ENCODE measurements around the gene TNRC6C.
"Not testable (repeated sequence)": the region's sequence is repeated elsewhere in the genome, so short reads cannot be mapped to it uniquely, and the experiment has no call there.

TNRC6C gene

GRCh38 chr17:77974396-77974795, 15.9 kb downstream of the TNRC6C start:
- TF ChIP-seq CTCF (IDR thresholded peaks at IDR 0.05; ENCODE audit: low read depth, low read length), result no peak
- no peak overlapping the region for H3K4me3 ChIP-seq (ENCODE audit: low read depth, low read length)
- DNase-seq (ENCODE audit: low read depth, low spot score), result no peak
- in situ Hi-C loops (cut with HindIII; ENCODE audit: low sequenced_read_pairs), result no loop called here

GRCh38 chr17:77982430-77982829, 23.9 kb downstream of the TNRC6C start:
- H3K4me3 ChIP-seq (ENCODE audit: low read depth, low read length); in situ Hi-C loops (cut with HindIII; ENCODE audit: low sequenced_read_pairs); DNase-seq (ENCODE audit: low read depth, low spot score): not testable (repeated sequence)

- DNase-seq (ENCODE audit: low read depth, low spot score), result no peak
- TF ChIP-seq CTCF (IDR thresholded peaks at IDR 0.05; ENCODE audit: low read depth, low read length), result no peak
- in situ Hi-C loops (cut with HindIII; ENCODE audit: low sequenced_read_pairs), result no loop called here
- H3K4me3 ChIP-seq (ENCODE audit: low read depth, low read length), result no peak overlapping the region
These were observed 31.8 kb downstream of the TNRC6C start for GRCh38 chr17:77990301-77990700.

- DNase-seq (ENCODE audit: low read depth, low spot score); H3K4me3 ChIP-seq (ENCODE audit: low read depth, low read length); in situ Hi-C loops (cut with HindIII; ENCODE audit: low sequenced_read_pairs): not testable (repeated sequence)
These were observed 35.2 kb downstream of the TNRC6C start for GRCh38 chr17:77993735-77994134.

GRCh38 chr17:77995146-77995852, 36.8 kb downstream of the TNRC6C start:
- no peak for DNase-seq (ENCODE audit: low read depth, low spot score)
- TF ChIP-seq CTCF (IDR thresholded peaks at IDR 0.05; ENCODE audit: low read depth, low read length), result no peak
- H3K4me3 ChIP-seq (ENCODE audit: low read depth, low read length), result no peak overlapping the region
- in situ Hi-C loops (cut with HindIII; ENCODE audit: low sequenced_read_pairs), result no loop called here

- in situ Hi-C loops (cut with HindIII; ENCODE audit: low sequenced_read_pairs), result no loop called here
- TF ChIP-seq CTCF (IDR thresholded peaks at IDR 0.05; ENCODE audit: low read depth, low read length), result no peak
- DNase-seq (ENCODE audit: low read depth, low spot score), result no peak
- H3K4me3 ChIP-seq (ENCODE audit: low read depth, low read length), result no peak overlapping the region
These were observed 37.8 kb downstream of the TNRC6C start for GRCh38 chr17:77996256-77996655.

- TF ChIP-seq CTCF (IDR thresholded peaks at IDR 0.05; ENCODE audit: low read depth, low read length), result no peak
- peak; percentile 48 for DNase-seq (ENCODE audit: low read depth, low spot score)
- no peak overlapping the region for H3K4me3 ChIP-seq (ENCODE audit: low read depth, low read length)
- in situ Hi-C loops (cut with HindIII; ENCODE audit: low sequenced_read_pairs), result no loop called here
These were observed 41.1 kb downstream of the TNRC6C start for GRCh38 chr17:77999413-78000173.
